Measurements from ENCODE around the gene C3orf20.

Gene C3orf20

GRCh38 chr3:14761866-14762265 lies 86.9 kb downstream of the C3orf20 start:
- no peak for DNase-seq

DNA sequence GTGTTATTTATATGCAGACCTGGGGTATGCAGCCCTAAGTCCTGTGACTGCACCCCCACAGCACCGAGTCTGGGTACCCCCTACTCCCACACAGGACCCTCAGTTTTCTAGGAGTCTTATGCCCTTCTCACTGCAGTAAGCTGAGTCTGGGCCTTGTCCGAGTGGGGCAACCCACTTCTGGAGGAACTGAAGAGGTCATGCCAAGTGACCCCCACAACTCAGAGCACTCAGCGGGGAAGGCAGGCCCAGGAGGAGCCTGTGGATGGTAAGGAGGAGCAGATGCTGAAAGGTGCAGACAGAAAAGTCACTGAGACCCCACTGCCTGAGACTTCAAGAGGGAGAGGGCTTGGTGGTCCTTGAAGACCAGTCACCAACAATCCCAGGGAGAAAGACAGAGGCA lies 87.8 kb downstream of the C3orf20 start:
- no peak for DNase-seq

DNA sequence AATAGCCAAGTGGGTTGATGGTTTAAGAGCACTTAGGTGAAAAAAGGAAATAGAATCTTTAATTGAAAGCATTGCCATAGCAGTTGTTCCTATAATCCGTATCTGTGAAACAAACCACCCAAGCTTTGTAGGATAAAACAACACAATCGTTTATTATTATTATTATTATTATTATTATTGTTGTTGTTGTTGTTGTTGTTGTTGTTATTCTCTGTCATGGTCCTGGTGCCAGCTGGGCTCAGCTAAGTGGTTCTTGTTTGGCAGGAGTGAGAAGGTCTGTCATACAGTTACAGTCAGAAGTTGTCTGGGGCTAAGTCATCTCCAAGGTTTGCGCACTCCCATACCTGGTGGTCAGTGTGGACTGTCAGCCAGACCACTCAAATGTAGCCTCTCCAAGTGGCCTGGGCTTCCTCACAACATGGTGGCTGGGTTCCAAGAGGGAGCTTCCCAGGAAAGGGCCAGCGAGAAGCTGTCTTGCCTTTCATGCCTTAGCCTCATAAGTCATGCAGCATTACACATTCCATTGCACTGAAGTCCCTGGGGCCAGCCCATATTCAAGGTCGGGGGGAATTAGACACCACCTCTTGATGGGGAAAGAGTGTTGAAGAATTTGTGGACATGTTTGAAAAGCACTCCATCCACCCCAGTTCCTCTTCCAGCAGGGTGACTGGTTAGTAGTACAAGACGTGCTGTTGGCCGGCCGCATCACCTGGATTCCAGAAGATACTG lies 89.6 kb downstream of the C3orf20 start:
- no peak for DNase-seq

DNA sequence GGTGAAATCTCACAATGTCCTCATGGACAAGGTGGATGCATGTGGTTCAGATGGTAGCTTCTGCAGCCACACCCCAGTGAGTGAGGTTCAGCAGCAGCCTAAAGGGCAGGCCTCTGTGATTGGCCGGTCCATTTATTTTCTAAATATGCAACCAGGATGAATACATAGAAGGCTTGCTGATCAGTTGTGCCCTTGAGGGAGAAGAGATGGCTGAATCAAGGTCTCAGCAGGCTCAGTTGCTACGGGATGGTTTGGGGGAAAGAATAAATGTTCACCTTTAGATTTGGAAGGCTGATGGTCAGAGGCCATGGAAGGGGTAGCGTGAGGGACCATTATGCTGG lies 90.1 kb downstream of the C3orf20 start:
- no peak for DNase-seq

DNA sequence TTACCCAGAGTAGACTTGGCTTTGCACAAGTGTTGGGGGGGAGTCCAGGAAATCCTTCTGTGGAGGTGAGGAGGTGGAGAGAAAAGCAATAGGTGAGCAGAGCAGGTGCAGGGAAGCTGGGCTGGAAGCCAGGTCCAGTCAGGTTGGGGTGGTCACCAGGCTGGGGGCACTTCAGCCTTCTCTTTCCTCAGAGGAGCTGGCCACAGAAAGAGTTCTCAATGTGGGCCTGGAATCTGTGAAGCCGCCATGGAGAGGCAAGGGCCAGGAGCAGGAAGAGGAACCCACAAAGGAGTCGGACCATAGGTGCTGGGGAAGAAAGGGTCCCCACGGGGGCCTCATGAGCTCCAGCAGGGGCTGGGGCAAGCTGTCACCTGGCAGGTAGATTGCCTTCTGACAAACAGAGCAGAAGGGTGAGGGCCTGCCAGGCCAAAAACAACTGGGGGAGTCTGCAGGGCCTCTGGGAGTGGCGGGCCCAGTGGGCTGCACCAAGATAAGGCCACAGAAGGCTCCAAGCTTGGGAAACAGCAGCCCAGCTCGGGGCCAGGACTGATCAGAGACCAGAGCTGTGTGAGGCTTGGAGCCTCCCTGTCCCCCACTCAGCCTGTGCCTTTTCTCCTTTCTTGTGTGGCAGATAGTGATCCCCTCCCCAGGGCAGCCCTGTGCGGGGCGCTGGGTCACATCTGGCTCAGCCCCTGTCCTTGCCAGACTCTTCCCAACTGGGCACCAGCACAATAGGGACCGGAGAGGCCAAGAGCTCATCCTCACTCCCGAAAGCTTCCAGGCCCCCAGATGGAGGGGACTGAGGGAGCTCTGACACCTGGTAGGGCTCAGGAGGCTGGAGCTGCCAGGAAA lies 90.9 kb downstream of the C3orf20 start:
- DNase-seq = no peak

GRCh38 chr3:14766428-14767244 lies 91.7 kb downstream of the C3orf20 start:
- DNase-seq = no peak

- DNase-seq = no peak
Observed at GRCh38 chr3:14767245-14768051, 92.5 kb downstream of the C3orf20 start.

DNA sequence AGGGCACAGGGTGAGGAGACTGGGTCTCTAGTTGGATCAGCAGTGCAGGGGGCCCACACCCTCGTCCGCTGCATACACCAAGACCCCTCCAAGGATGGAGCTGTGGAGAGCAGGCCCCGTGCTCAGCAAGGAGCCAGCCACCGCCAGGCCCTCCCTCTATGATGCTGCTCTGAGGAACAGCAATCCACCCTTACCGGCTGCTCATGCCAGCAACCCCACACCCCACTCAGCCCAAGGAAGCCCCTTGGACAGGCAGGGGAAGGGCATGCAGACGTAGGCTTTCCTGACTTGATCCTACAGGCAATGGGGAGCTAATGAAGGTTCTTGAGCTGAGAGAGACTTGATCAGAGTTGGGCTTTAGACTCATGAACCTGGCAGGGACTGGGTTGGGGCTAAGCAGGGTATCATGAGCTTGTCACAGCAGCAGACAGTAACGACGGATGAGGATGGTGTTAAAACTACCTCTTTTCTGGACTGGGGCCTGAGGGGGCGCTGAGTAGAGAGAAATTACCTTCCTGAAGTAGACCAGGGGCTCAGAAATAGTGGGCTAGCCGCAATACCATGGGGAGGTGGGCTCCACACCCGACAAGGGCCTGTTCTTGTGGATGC lies 93.3 kb downstream of the C3orf20 start:
- DNase-seq = no peak

DNA sequence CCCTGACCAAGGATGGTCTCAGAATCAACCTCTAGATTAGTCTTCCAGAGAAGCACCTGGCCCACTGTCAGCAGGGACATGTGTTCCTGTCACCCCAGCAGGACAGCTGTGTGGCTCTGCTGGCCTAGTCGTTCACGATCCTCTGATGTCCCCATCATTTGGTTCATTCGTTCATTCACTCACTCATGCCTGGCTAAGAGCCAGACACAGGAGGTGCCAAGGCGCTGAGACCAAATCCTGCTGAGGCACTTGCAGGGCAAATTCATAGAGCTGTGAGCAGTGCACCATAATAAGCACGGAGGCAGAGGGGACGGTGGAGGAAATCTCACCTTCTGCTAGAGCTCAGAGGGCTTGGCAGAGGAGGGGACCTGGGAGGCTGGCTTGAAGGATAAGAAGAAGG lies 93.9 kb downstream of the C3orf20 start:
- no peak for DNase-seq

DNA sequence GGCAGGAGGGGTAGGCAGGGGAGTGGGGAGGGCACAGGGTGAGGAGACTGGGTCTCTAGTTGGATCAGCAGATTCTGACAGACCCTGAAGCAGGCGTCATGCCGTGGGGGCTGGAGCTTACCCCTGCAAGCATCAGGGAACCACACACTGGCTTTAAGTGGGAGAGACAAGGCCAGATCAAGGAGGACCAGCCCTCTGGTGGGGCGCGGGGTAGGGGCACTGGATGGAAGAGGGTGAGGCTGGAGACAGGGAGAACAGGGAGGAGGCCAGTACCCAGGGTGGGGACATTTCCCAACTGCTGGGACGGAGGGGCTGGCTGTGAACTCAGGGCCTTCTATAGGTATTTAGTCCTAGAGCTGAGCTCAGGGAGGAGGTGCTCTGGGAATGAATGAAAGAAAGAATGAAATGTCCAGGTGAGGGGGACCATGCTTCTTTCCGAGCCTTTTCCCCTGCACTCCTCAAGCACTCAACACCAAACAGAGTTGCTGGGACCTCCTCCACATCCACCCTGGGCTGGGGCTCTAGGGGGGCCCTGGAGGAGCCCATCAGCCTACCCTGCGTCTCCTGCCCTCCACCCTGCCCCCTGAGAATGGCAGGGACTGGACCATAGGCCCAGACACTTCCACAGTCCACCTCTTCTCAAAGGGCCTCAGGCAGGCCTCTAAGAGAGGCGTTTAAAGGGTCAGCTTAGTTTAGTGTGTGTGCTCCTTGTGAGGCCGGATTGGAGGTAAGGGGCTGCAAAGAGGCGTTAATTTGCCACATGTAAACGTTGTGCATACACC lies 94.8 kb downstream of the C3orf20 start:
- DNase-seq = no peak

DNA sequence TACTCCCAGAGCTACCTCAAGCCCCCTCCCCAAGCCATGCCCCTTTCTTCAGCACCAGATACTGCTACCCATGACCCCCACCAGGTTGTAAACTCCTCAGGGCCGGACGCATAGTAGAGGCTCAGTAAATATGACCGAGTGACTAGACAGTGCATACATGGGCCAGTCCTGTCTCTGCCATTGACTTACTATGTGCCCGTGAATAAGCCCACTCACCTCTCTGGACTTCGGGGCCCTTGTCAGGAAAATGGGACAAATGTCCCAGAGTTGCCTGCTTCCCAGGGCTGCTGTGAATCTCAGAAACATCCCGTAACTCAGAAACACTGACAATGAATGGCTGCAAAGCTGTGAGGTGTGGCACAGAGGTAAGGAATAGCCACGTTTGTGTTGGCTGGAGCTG lies 95.7 kb downstream of the C3orf20 start:
- no peak for DNase-seq

- no peak for DNase-seq
Observed at GRCh38 chr3:14771593-14772497, 96.9 kb downstream of the C3orf20 start.

DNA sequence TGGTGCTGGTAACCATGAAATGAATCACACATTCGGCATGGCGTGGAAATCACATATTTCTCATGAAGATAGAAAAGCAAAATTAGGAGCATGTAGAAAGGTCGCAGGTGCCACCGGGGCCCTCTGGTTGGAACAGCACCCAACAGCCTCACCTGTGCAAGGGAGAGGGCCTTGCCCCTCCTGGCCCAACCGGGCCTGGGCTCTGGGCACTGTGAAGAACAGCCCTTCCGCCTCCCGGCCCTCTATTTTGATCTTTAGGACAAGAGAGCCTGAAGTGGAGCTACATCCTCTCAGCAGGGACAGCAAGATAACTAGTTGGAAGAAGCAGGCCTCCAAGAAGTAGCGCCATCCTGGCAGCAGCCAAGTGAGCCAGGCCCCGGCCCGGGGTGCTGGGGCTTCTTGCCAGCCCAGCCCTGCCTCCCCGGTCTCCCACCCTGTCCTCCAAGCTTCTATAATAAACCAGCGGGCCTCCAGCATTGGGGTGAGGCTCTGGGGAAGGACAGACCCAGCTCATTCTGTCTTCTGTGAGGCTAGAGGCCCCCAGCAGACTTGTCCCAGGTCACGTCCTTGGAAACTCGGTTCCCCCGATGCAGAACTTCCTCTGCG lies 97.7 kb downstream of the C3orf20 start:
- no peak for DNase-seq

DNA sequence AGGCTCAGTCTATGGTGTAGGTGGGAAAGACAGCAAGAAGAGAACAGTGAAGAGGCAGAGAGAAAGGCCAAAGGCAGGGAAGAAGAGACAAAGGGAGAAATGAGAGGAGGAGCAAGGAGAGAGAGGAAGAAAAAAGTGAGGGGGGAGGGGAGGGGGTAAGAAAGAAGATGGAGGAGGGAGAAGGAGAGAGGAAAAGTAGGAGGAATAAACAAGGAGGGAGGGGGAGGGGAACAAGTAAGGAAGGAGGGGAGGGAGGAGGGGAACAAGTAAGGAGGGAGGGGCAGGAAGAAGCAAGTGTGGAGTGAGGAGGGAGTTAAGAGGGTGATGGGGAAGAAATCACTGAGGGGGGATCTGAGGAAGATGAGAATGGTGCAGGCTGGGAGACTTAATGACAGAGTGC lies 98.3 kb downstream of the C3orf20 start:
- no peak for DNase-seq

DNA sequence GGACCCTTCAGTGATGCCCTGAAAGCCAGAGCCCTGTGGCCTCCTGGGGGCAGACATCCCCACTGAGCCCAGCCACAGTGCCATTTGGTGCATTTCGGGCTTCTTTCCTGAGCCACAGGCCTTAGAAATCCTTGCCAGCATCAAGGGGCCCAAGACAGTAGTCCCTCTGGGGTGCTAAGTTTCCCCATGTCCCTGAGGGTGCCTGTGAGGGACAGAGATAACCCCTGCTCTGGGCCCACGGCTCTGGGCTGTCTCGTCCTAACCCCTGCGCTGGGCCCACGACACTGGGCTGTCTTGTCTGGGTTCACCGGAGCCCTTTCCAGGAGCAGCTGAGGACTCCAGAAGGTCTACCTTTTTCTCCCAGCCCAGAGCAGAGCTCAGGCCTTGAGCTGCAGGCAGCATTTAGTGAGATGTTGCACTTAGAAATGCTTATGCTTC lies 98.8 kb downstream of the C3orf20 start:
- no peak for DNase-seq

- no peak for DNase-seq
Observed at GRCh38 chr3:14774431-14774830, 99.5 kb downstream of the C3orf20 start.

GRCh38 chr3:14775011-14775410 lies 100.1 kb downstream of the C3orf20 start:
- no peak for DNase-seq

GRCh38 chr3:14775563-14775962 lies 100.6 kb downstream of the C3orf20 start:
- no peak for DNase-seq

DNA sequence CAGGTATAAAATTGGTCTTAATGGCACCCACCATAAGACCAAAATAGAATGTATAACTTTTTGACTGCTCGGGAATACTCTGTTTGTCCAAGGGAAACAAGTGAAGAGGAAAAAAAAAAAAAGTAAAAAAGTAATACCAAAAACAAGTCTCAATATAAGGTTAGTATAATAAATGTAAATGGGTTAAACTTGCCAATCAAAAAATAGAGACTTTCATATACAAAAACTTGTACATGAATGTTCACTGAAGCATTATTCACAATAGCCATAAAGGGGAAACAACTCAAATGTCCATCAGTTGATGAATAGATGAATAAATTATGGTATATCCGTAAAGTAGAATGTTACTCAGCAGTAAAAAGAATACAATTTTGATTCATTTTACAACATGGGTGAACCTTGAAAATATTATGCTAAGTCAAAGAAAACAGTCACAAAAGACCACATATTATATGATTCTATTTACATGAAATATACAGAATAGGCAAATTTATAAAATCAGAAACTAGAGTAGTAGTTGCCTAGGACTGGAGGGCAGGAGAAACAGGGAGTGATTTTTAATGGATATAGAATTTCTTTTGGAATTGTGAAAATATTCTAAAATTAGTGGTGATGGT lies 104.2 kb downstream of the C3orf20 start:
- no peak for DNase-seq

All from OCI-M1 (cell line).